GM10248 (cell line): ENCODE results near the gene TPCN2.

Experiments
- CTCF ChIA-PET: fragments of 300-600 bp; sonication (Branson Sonifier 250); formaldehyde crosslinking; extraction: SDS; loops from one replicate; lab custom pipeline; 2021; ENCODE audit warnings: antibody characterized with exemption; lab: Yijun Ruan, JAX
- POLR2A ChIA-PET: fragments of 350-650 bp; sonication (Branson Sonifier 250); formaldehyde crosslinking; extraction: SDS; loops from one replicate; lab custom pipeline; 2020; ENCODE audit warnings: antibody characterized with exemption; lab: Yijun Ruan, JAX
- DNase-seq: peaks from one replicate; pipeline ENCODE4 v3.0.0; 2012; ENCODE audit errors: extremely low spot score
- CTCF ChIP-seq: IDR thresholded peaks from 2 replicates; pipeline ENCODE4 v1.5.1; 2012; ENCODE audit warnings: mild to moderate bottlenecking, low read depth; ENCODE audit errors: extremely low read depth, missing control alignments, control extremely low read depth

TPCN2 gene

GRCh38 chr11:69115586-69116560 lies 67.1 kb downstream of the TPCN2 start:
- DNase-seq: no peak
- ChIA-PET CTCF (no interaction called here), POLR2A (no interaction called here)
- no peak for TF ChIP-seq CTCF

- DNase-seq: no peak
- TF ChIP-seq CTCF: no peak
- POLR2A ChIA-PET: no interaction called here
- CTCF ChIA-PET: no interaction called here
Observed at GRCh38 chr11:69116671-69117070, 67.9 kb downstream of the TPCN2 start.

DNA sequence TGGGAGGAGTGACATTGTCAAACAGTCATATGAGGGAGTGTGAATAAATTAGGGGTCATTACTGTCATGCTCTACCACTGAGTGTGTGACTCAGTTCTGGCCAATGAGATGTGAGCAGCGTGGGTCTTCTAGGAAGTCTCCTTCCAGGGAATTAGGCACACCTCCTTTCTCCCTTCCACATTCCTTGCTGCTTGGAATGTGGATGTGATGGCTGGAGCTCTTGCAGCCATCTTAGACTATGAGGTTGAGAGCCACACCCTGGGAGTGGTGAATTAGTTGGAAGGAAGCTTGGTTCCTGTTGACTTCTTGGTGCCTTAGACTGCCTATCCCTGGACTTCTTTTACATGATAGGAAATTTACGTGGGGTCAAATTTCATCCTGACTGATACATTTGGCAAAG lies 70.5 kb downstream of the TPCN2 start:
- ChIA-PET POLR2A (no interaction called here), CTCF (interaction anchor here (1.4 kb wide), 1 partner anchor 18 kb away, joined by 3 read pairs; no protein-coding TSS in a partner anchor)
- no peak for TF ChIP-seq CTCF
- DNase-seq: no peak

DNA sequence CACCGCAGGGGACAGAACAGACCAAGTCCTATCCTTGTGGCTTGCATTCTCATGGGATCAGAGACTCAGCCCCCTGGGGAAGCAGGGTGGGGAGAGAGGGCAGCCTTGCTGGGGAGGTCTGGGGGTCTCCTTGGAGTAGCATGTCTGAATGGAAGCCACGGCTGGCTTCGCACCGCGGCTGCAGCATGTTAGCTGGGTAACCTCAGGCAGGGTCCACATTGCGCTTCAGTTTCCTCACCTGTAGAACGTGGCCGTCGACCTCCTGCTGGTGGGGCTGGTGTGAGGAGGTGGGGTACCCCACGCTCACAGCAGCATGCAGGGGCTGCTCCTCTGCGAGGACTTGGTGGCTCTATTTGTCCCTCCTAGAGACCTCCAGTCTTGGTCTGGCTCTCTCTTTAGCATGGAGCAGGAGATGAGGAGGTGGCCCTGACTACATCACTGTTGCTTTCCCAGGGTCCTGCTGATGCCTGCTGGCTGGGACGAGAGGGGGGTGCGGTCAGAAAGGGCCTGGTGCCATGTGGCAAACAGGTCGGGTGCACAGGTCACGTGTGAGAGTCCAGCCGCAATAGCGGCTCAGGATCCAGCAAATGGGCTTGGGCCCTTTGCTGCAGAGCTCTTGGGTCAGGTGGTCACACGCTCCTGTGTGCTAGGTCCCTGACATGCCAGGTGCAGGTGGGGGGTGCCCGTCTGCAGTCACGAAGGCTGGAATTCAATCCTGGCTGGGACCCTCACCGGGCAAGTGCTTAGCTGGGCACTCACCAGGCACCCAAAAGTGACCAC lies 71.6 kb downstream of the TPCN2 start:
- no peak for TF ChIP-seq CTCF

DNA sequence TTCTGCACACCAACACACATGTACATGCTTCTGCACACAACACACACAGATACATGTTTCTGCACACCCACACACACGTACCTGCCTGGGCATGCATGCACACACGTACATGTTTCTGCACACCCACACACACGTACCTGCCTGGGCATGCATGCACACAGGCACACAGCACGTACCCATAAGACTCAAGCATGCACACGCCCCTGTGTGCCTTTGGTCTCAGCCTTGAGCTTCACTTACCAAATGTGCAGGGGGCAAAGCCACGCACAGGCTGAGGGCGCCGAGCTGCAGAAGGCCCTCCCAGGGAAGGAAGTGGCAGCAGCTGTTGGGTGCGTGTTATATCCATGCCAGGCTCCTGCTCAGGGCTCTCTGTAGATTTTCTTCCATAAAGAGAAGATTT lies 72.3 kb downstream of the TPCN2 start:
- POLR2A ChIA-PET: no interaction called here
- CTCF ChIA-PET: no interaction called here
- TF ChIP-seq CTCF: no peak
- DNase-seq: no peak

More for the DNA sequence above, 71.6 kb downstream of the TPCN2 start:
- CTCF ChIA-PET: no interaction called here
- POLR2A ChIA-PET: no interaction called here
- DNase-seq: no peak

GRCh38 chr11:69121621-69122325 lies 73.0 kb downstream of the TPCN2 start:
- no peak for DNase-seq
- no peak for TF ChIP-seq CTCF
- ChIA-PET CTCF (interaction anchor here (1.2 kb wide), 1 partner anchor 549 kb away, joined by 3 read pairs; no protein-coding TSS in a partner anchor), POLR2A (no interaction called here)
